ENCODE results near the gene EPS8.

DNA sequence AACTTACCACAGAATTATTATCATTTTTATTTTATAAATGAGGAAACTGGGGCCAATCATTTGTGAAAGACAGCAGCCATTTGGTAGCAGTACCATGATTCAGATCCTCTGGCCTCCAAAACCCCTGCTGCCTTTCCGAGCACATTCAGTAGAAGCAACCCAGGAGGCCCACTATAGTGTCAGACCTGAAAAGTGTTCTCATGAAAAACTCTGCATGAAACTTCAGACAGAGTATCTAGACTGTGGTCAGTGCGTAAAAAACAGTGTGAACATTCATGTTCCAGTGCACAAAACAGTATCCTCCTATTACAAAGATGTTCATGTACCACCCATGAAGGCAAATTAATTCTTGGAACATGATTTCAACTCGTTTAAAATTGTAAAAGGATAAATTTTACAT is 112.0 kb downstream of the EPS8 start:
- TF ChIP-seq EZH2phosphoT487 (IDR thresholded peaks at IDR 0.05; ENCODE audit: borderline replicate concordance, low read depth), result no peak
- no peak for TF ChIP-seq ELF1 (IDR thresholded peaks at IDR 0.05)
- no peak for TF ChIP-seq POLR2AphosphoS5 (IDR thresholded peaks at IDR 0.05; ENCODE audit: low read depth, low read length)
- TF ChIP-seq, protein P1, sequence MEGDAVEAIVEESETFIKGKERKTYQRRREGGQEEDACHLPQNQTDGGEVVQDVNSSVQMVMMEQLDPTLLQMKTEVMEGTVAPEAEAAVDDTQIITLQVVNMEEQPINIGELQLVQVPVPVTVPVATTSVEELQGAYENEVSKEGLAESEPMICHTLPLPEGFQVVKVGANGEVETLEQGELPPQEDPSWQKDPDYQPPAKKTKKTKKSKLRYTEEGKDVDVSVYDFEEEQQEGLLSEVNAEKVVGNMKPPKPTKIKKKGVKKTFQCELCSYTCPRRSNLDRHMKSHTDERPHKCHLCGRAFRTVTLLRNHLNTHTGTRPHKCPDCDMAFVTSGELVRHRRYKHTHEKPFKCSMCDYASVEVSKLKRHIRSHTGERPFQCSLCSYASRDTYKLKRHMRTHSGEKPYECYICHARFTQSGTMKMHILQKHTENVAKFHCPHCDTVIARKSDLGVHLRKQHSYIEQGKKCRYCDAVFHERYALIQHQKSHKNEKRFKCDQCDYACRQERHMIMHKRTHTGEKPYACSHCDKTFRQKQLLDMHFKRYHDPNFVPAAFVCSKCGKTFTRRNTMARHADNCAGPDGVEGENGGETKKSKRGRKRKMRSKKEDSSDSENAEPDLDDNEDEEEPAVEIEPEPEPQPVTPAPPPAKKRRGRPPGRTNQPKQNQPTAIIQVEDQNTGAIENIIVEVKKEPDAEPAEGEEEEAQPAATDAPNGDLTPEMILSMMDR (IDR thresholded peaks at IDR 0.05), result no peak
- no peak for TF ChIP-seq GATA2 (CRISPR knock-in tag; IDR thresholded peaks at IDR 0.05)
- TF ChIP-seq FOXM1 (IDR thresholded peaks at IDR 0.05; ENCODE audit: low read depth), result no peak
- TF ChIP-seq SMC3 (IDR thresholded peaks at IDR 0.05; ENCODE audit: low read depth, low read length), result no peak
- no peak for TF ChIP-seq SIN3A (IDR thresholded peaks at IDR 0.05; ENCODE audit: borderline replicate concordance, low read depth, low read length)
- TF ChIP-seq, protein P2, sequence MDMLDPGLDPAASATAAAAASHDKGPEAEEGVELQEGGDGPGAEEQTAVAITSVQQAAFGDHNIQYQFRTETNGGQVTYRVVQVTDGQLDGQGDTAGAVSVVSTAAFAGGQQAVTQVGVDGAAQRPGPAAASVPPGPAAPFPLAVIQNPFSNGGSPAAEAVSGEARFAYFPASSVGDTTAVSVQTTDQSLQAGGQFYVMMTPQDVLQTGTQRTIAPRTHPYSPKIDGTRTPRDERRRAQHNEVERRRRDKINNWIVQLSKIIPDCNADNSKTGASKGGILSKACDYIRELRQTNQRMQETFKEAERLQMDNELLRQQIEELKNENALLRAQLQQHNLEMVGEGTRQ (IDR thresholded peaks at IDR 0.05; ENCODE audit: borderline replicate concordance, low read depth, low read length), result no peak
- TF ChIP-seq CHD2 (IDR thresholded peaks at IDR 0.05; ENCODE audit: low read length, partially characterized antibody), result no peak
- TF ChIP-seq YY1 (IDR thresholded peaks at IDR 0.05; ENCODE audit: low read depth), result no peak
- TF ChIP-seq, protein P3, sequence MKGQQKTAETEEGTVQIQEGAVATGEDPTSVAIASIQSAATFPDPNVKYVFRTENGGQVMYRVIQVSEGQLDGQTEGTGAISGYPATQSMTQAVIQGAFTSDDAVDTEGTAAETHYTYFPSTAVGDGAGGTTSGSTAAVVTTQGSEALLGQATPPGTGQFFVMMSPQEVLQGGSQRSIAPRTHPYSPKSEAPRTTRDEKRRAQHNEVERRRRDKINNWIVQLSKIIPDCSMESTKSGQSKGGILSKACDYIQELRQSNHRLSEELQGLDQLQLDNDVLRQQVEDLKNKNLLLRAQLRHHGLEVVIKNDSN (IDR thresholded peaks at IDR 0.05; ENCODE audit: borderline replicate concordance, low read depth), result no peak

Data from SK-N-SH (cell line).